SK-N-SH (cell line): ENCODE data around the gene CCDC183. TPM values are rescaled to one million over a fixed set of nuclear protein-coding genes. Genes with fewer than 3 reads are reported as not detected.
"Not testable (repeated sequence)": the region's sequence is repeated elsewhere in the genome, so short reads cannot be mapped to it uniquely, and the experiment has no call there.

Source experiments
- CTCF ChIA-PET: fragments of 300-600, 350-600 bp; formaldehyde crosslinking; extraction: SDS; loops from one replicate; lab custom pipeline; 2021; lab: Yijun Ruan, JAX
- POLR2A ChIA-PET: fragments of 350-600 bp; sonication (Branson Sonifier 250); formaldehyde crosslinking; extraction: SDS; loops from one replicate; lab custom pipeline; 2020; ENCODE audit warnings: antibody characterized with exemption, inconsistent platforms; lab: Yijun Ruan, JAX
- DNase-seq: peaks from one replicate; pipeline ENCODE4 v3.0.0; 2012
- H2AFZ ChIP-seq: fragments of 200-600 bp; sonication (generic); 2 replicates; pipeline ENCODE4 v1.8.1; 2016; ENCODE audit warnings: antibody characterized with exemption, mild to moderate bottlenecking, low read depth
- H3F3A ChIP-seq: fragments of 200-600 bp; sonication (generic); replicated peaks from 2 replicates; pipeline ENCODE3; 2016; ENCODE audit warnings: antibody characterized with exemption, mild to moderate bottlenecking; ENCODE audit not compliant: insufficient read depth
- H3K27ac ChIP-seq, 2 experiments: fragments of 200-500 bp in 1 of 2; fragments of 200-600 bp in 1 of 2; sonication (Bioruptor generic) in 1 of 2; sonication (generic), shearing (Covaris generic) in 1 of 2; 2 replicates each; pipeline versions ENCODE4 v1.5.1 to v1.6.1; 2014 to 2016; ENCODE audit warnings: low read depth in 2 of 2, inconsistent platforms in 1 of 2, low read length in 1 of 2, mild to moderate bottlenecking in 1 of 2, mixed read lengths in 1 of 2
- H3K27me3 ChIP-seq: fragments of 200-600 bp; sonication (generic), shearing (Covaris generic); 2 replicates; pipeline ENCODE4 v1.6.1; 2016; ENCODE audit warnings: mixed run types; ENCODE audit not compliant: insufficient read depth
- H3K36me3 ChIP-seq, 2 experiments: fragments of 200-500 bp in 1 of 2; fragments of 200-600 bp in 1 of 2; sonication (Bioruptor generic) in 1 of 2; sonication (generic) in 1 of 2; replicated peaks in 1 of 2; 2 replicates each; pipeline versions ENCODE3 to v1.5.1; 2014 to 2016; ENCODE audit warnings: low read length in 1 of 2, mild to moderate bottlenecking in 1 of 2; ENCODE audit not compliant: insufficient read depth in 2 of 2, control insufficient read depth in 1 of 2
- H3K4me1 ChIP-seq, 2 experiments: fragments of 200-500 bp in 1 of 2; fragments of 200-600 bp in 1 of 2; sonication (Bioruptor generic) in 1 of 2; sonication (generic), shearing (Covaris generic) in 1 of 2; 2 replicates each; pipeline versions ENCODE4 v1.5.1 to v1.6.1; 2014 to 2016; ENCODE audit warnings: low read depth in 1 of 2, low read length in 1 of 2, mixed run types in 1 of 2; ENCODE audit not compliant: insufficient read depth in 2 of 2, control insufficient read depth in 1 of 2
- H3K4me2 ChIP-seq: fragments of 200-600 bp; sonication (generic), shearing (Covaris generic); 2 replicates; pipeline ENCODE4 v1.6.1; 2017; ENCODE audit warnings: mixed run types
- H3K4me3 ChIP-seq, 2 experiments: fragments of 200-500 bp in 1 of 2; fragments of 200-600 bp in 1 of 2; sonication (Bioruptor generic) in 1 of 2; sonication (generic), shearing (Covaris generic) in 1 of 2; 2 replicates each; pipeline versions ENCODE4 v1.5.1 to v1.8.1; 2014 to 2016; ENCODE audit warnings: low read depth in 2 of 2, inconsistent platforms in 1 of 2, low read length in 1 of 2, mild to moderate bottlenecking in 1 of 2, mixed read lengths in 1 of 2, moderate library complexity in 1 of 2
- H3K79me2 ChIP-seq: fragments of 200-600 bp; sonication (generic); 2 replicates; pipeline ENCODE4 v1.8.1; 2017; ENCODE audit warnings: mild to moderate bottlenecking; ENCODE audit not compliant: insufficient read depth
- H3K9ac ChIP-seq: fragments of 200-600 bp; sonication (generic); 2 replicates; pipeline ENCODE4 v1.6.1; 2017; ENCODE audit warnings: mixed run types
- H3K9me2 ChIP-seq: fragments of 200-600 bp; sonication (generic); 2 replicates; pipeline ENCODE4 v1.6.1; 2017; ENCODE audit warnings: mixed run types
- H3K9me3 ChIP-seq: fragments of 200-600 bp; sonication (generic); 2 replicates; pipeline ENCODE4 v1.6.1; 2017; ENCODE audit warnings: mixed run types, mild to moderate bottlenecking, moderate library complexity
- H4K20me1 ChIP-seq: fragments of 200-600 bp; sonication (generic); 2 replicates; pipeline ENCODE4 v1.6.1; 2017; ENCODE audit warnings: mild to moderate bottlenecking, mixed run types; ENCODE audit not compliant: insufficient read depth
- EP300 ChIP-seq, 2 experiments: IDR thresholded peaks; 2 replicates each; pipeline versions ENCODE4 v1.4.0 to v1.6.1; 2012; ENCODE audit warnings: borderline replicate concordance in 1 of 2, low read depth in 1 of 2, low read length in 1 of 2
- GATA2 ChIP-seq: sonication (generic); formaldehyde crosslinking; IDR thresholded peaks from 2 replicates; pipeline ENCODE4 v1.5.0; 2020; ENCODE audit warnings: mild to moderate bottlenecking, missing genetic modification reagents
- MAX ChIP-seq: IDR thresholded peaks from 2 replicates; pipeline ENCODE4 v1.4.0; 2012; ENCODE audit warnings: low read depth
- MXI1 ChIP-seq: IDR thresholded peaks from 2 replicates; pipeline ENCODE4 v1.6.1; 2012; ENCODE audit warnings: mild to moderate bottlenecking, low read depth, low read length, improper control_type of control experiment
- NRF1 ChIP-seq: IDR thresholded peaks from 2 replicates; pipeline ENCODE4 v1.6.1; 2012; ENCODE audit warnings: low read depth, mild to moderate bottlenecking, low read length
- RCOR1 ChIP-seq: fragments of 150-350 bp; IDR thresholded peaks from 2 replicates; pipeline ENCODE4 v1.6.1; 2017; ENCODE audit warnings: antibody characterized with exemption, low read length
- REST ChIP-seq: IDR thresholded peaks from 2 replicates; pipeline ENCODE4 v1.6.1; 2012; ENCODE audit warnings: mild to moderate bottlenecking, low read depth, low read length, moderate library complexity
- SMC3 ChIP-seq: IDR thresholded peaks from 2 replicates; pipeline ENCODE4 v1.6.1; 2012; ENCODE audit warnings: low read depth, low read length, improper control_type of control experiment
- YY1 ChIP-seq: IDR thresholded peaks from 2 replicates; pipeline ENCODE4 v1.4.0; 2012; ENCODE audit warnings: low read depth, mild to moderate bottlenecking
- WGBS: methylation state at CpG from one replicate; pipeline ENCODE4 v1.1.6; 2017; ENCODE audit warnings: low lambda C conversion rate; 5-methylcytosine and 5-hydroxymethylcytosine counted together
- polyA plus RNA-seq, 3 experiments: library from polyadenylated mRNA; depleted of rRNA; stranded (reverse); fragments of >200 nt; gene quantifications; 2 replicates each; pipeline ENCODE4 v1.2.3, GENCODE V29; 2012

CCDC183 gene
- polyA plus RNA-seq, 1 of the 3 experiments (the other 2 are of a cell fraction), result 5.3 TPM

- TF ChIP-seq GATA2 (CRISPR knock-in tag) (peak; percentile 60), MXI1 (peak; percentile 53; the same call in 1 of the 2 replicates)
- H3K4me1 ChIP-seq, result peaks cover 5 to 51% of the 10 kb centered on the region in 2 experiments; a peak in 2 of 4 replicates
- H3F3A ChIP-seq, result peaks cover 14% of the 10 kb centered on the region
- POLR2A ChIA-PET, H4K20me1 ChIP-seq, H3K9me3 ChIP-seq, H3K79me2 ChIP-seq, H3K4me2 ChIP-seq, DNase-seq, H2AFZ ChIP-seq, H3K9ac ChIP-seq, H3K36me3 ChIP-seq, H3K9me2 ChIP-seq, H3K4me3 ChIP-seq, H3K27me3 ChIP-seq: not testable (repeated sequence)
- WGBS, result 25% methylated on average over 9 of the region's 10 CpGs
- CTCF ChIA-PET, result interaction anchor here (1.2 to 1.7 kb wide), 2 partner anchors 37 to 47 kb away, joined by 3 to 4 read pairs; no protein-coding TSS in a partner anchor
- H3K27ac ChIP-seq, result peak overlapping the region in 1 of 2 experiments; percentile 91; a peak in 2 of 4 replicates
Measured at GRCh38 chr9:136796775-136797347, 723 bp downstream of the CCDC183 start.

- CTCF ChIA-PET, result interaction anchor here (1.3 to 2.8 kb wide), 4 partner anchors 9 to 40 kb away, joined by 4 to 11 read pairs (median 5); partner anchors contain the start of genes LCN8 and RABL6
- no peak overlapping the region for H3K4me2 ChIP-seq
- POLR2A ChIA-PET, result interaction anchor here (1.1 to 1.2 kb wide), 2 partner anchors 9 to 10 kb away, joined by 3 read pairs; partner anchors contain the start of gene RABL6
Measured at GRCh38 chr9:136798708-136799078, 2.6 kb downstream of the CCDC183 start.

GRCh38 chr9:136799079-136799853 lies 3.1 kb downstream of the CCDC183 start:
- H3K4me1 ChIP-seq, result peaks cover 5 to 40% of the 10 kb centered on the region in 2 experiments; a peak in 2 of 4 replicates
- ChIA-PET CTCF (interaction anchor here (1.3 to 2.8 kb wide), 5 partner anchors 8 to 145 kb away, joined by 4 to 11 read pairs (median 6); partner anchors contain the start of genes C8G, FBXW5, LCN8 and RABL6), POLR2A (interaction anchor here (1.2 kb wide), 1 partner anchor 8 kb away, joined by 3 read pairs; the partner anchor contains the start of gene RABL6)
- no peaks in the 10 kb centered on the region for H3K36me3 ChIP-seq
- peak overlapping the region; percentile 97 for H3K4me2 ChIP-seq
- H3K27me3 ChIP-seq, result no peaks in the 10 kb centered on the region
- H3K4me3 ChIP-seq, result peak overlapping the region in 1 of 2 experiments; percentile 44; a peak in 3 of 4 replicates
- H2AFZ ChIP-seq, result no peak overlapping the region
- no peak overlapping the region; a peak in 1 of 4 replicates for H3K27ac ChIP-seq
- WGBS, result 67% methylated on average over 24 of the region's 35 CpGs
- TF ChIP-seq RCOR1, result no peak
- TF ChIP-seq SMC3, result no peak
- no peak for TF ChIP-seq REST
- no peak for TF ChIP-seq NRF1
- no peak for TF ChIP-seq YY1
- TF ChIP-seq EP300 (IDR thresholded peaks at IDR 0.05; ENCODE audit: borderline replicate concordance in 1 of 2, low read depth in 1 of 2, low read length in 1 of 2), result no peak
- no peaks in the 10 kb centered on the region for H3K79me2 ChIP-seq
- peaks cover 14% of the 10 kb centered on the region for H3F3A ChIP-seq
- H3K9me2 ChIP-seq, result no peaks in the 10 kb centered on the region
- H3K9me3 ChIP-seq, result no peaks in the 10 kb centered on the region
- H3K9ac ChIP-seq, result no peak overlapping the region
- no peak for DNase-seq
- H4K20me1 ChIP-seq, result no peaks in the 10 kb centered on the region

More at GRCh38 chr9:136798708-136799078, 2.6 kb downstream of the CCDC183 start:
- Histone ChIP-seq H3K27ac (no peak overlapping the region; a peak in 1 of 4 replicates), H3K36me3 (no peaks in the 10 kb centered on the region), H4K20me1 (no peaks in the 10 kb centered on the region), H2AFZ (no peak overlapping the region), H3K9me3 (no peaks in the 10 kb centered on the region), H3K9ac (no peak overlapping the region), H3K27me3 (no peaks in the 10 kb centered on the region), H3F3A (peaks cover 14% of the 10 kb centered on the region), H3K4me3 (no peak overlapping the region), H3K9me2 (no peaks in the 10 kb centered on the region), H3K4me1 (peaks cover 5 to 40% of the 10 kb centered on the region in 2 experiments; a peak in 2 of 4 replicates), H3K79me2 (no peaks in the 10 kb centered on the region)
- TF ChIP-seq MAX, result no peak
- DNase-seq, result no peak
- 97% methylated on average over 6 of the region's 6 CpGs for WGBS
